ENCODE measurements around the gene CFAP20DC.
"Not testable (repeated sequence)": the region's sequence is repeated elsewhere in the genome, so short reads cannot be mapped to it uniquely, and the experiment has no call there.

Gene CFAP20DC

GRCh38 chr3:58728723-58729122, 321.1 kb downstream of the CFAP20DC start:
- DNase-seq = no peak
- in situ Hi-C loops (cut with HindIII; ENCODE audit: low pct_ligation_motif_present, low pct_unique_long_range_greater_than_20kb, low sequenced_read_pairs) = no loop called here

GRCh38 chr3:58725326-58725853, 324.4 kb downstream of the CFAP20DC start:
- in situ Hi-C loops (cut with HindIII; ENCODE audit: low pct_ligation_motif_present, low pct_unique_long_range_greater_than_20kb, low sequenced_read_pairs) = no loop called here
- DNase-seq = no peak

- no peak for DNase-seq
- in situ Hi-C loops (cut with HindIII; ENCODE audit: low pct_ligation_motif_present, low pct_unique_long_range_greater_than_20kb, low sequenced_read_pairs) = no loop called here
These were observed 325.5 kb downstream of the CFAP20DC start for GRCh38 chr3:58724336-58724735.

GRCh38 chr3:58723173-58723572, 326.7 kb downstream of the CFAP20DC start:
- in situ Hi-C loops (cut with HindIII; ENCODE audit: low pct_ligation_motif_present, low pct_unique_long_range_greater_than_20kb, low sequenced_read_pairs) = no loop called here
- no peak for DNase-seq

- DNase-seq = no peak
- in situ Hi-C loops (cut with HindIII; ENCODE audit: low pct_ligation_motif_present, low pct_unique_long_range_greater_than_20kb, low sequenced_read_pairs) = no loop called here
These were observed 327.3 kb downstream of the CFAP20DC start for GRCh38 chr3:58722561-58722960.

- in situ Hi-C loops (cut with HindIII; ENCODE audit: low pct_ligation_motif_present, low pct_unique_long_range_greater_than_20kb, low sequenced_read_pairs) = no loop called here
- no peak for DNase-seq
These were observed 329.3 kb downstream of the CFAP20DC start for GRCh38 chr3:58720526-58720925.

- in situ Hi-C loops (cut with HindIII; ENCODE audit: low pct_ligation_motif_present, low pct_unique_long_range_greater_than_20kb, low sequenced_read_pairs) = no loop called here
- DNase-seq = no peak
These were observed 330.1 kb downstream of the CFAP20DC start for GRCh38 chr3:58719684-58720083.

GRCh38 chr3:58713715-58714401, 336.0 kb downstream of the CFAP20DC start:
- in situ Hi-C loops (cut with HindIII; ENCODE audit: low pct_ligation_motif_present, low pct_unique_long_range_greater_than_20kb, low sequenced_read_pairs) = no loop called here
- DNase-seq = no peak

GRCh38 chr3:58711871-58712270, 338.0 kb downstream of the CFAP20DC start:
- no peak for DNase-seq
- in situ Hi-C loops (cut with HindIII; ENCODE audit: low pct_ligation_motif_present, low pct_unique_long_range_greater_than_20kb, low sequenced_read_pairs) = no loop called here

GRCh38 chr3:58708983-58709382, 340.8 kb downstream of the CFAP20DC start:
- in situ Hi-C loops (cut with HindIII; ENCODE audit: low pct_ligation_motif_present, low pct_unique_long_range_greater_than_20kb, low sequenced_read_pairs); DNase-seq: not testable (repeated sequence)

GRCh38 chr3:58708116-58708791, 341.6 kb downstream of the CFAP20DC start:
- in situ Hi-C loops (cut with HindIII; ENCODE audit: low pct_ligation_motif_present, low pct_unique_long_range_greater_than_20kb, low sequenced_read_pairs) = no loop called here
- no peak for DNase-seq

GRCh38 chr3:58707390-58707930, 342.4 kb downstream of the CFAP20DC start:
- in situ Hi-C loops (cut with HindIII; ENCODE audit: low pct_ligation_motif_present, low pct_unique_long_range_greater_than_20kb, low sequenced_read_pairs) = no loop called here
- DNase-seq = no peak

GRCh38 chr3:58706395-58707167, 343.2 kb downstream of the CFAP20DC start:
- no peak for DNase-seq
- in situ Hi-C loops (cut with HindIII; ENCODE audit: low pct_ligation_motif_present, low pct_unique_long_range_greater_than_20kb, low sequenced_read_pairs) = no loop called here

GRCh38 chr3:58704745-58705144, 345.1 kb downstream of the CFAP20DC start:
- in situ Hi-C loops (cut with HindIII; ENCODE audit: low pct_ligation_motif_present, low pct_unique_long_range_greater_than_20kb, low sequenced_read_pairs) = no loop called here

GRCh38 chr3:58704304-58704703, 345.5 kb downstream of the CFAP20DC start:
- in situ Hi-C loops (cut with HindIII; ENCODE audit: low pct_ligation_motif_present, low pct_unique_long_range_greater_than_20kb, low sequenced_read_pairs); DNase-seq: not testable (repeated sequence)

More at GRCh38 chr3:58704745-58705144, 345.1 kb downstream of the CFAP20DC start:
- DNase-seq = no peak

- in situ Hi-C loops (cut with HindIII; ENCODE audit: low pct_ligation_motif_present, low pct_unique_long_range_greater_than_20kb, low sequenced_read_pairs) = no loop called here
- no peak for DNase-seq
These were observed 351.6 kb downstream of the CFAP20DC start for GRCh38 chr3:58698246-58698645.

GRCh38 chr3:58697561-58697960, 352.3 kb downstream of the CFAP20DC start:
- DNase-seq = no peak
- in situ Hi-C loops (cut with HindIII; ENCODE audit: low pct_ligation_motif_present, low pct_unique_long_range_greater_than_20kb, low sequenced_read_pairs) = no loop called here

GRCh38 chr3:58696813-58697212, 353.0 kb downstream of the CFAP20DC start:
- in situ Hi-C loops (cut with HindIII; ENCODE audit: low pct_ligation_motif_present, low pct_unique_long_range_greater_than_20kb, low sequenced_read_pairs); DNase-seq: not testable (repeated sequence)

GRCh38 chr3:58696093-58696492, 353.7 kb downstream of the CFAP20DC start:
- in situ Hi-C loops (cut with HindIII; ENCODE audit: low pct_ligation_motif_present, low pct_unique_long_range_greater_than_20kb, low sequenced_read_pairs) = no loop called here

More at GRCh38 chr3:58696093-58696492, 353.7 kb downstream of the CFAP20DC start:
- no peak for DNase-seq
